Superior temporal gyrus (tissue), 1 donor: ENCODE measurements around the gene UPB1.
"Not testable (repeated sequence)": the region's sequence is repeated elsewhere in the genome, so short reads cannot be mapped to it uniquely, and the experiment has no call there.

ENCODE experiments used
- DNase-seq: peaks from one replicate; pipeline ENCODE4 v3.0.0-alpha.2; 2016; ENCODE audit errors: extremely low spot score

The UPB1 gene

GRCh38 chr22:24482575-24482974 lies 12.6 kb upstream of the UPB1 start:
- DNase-seq = no peak

- no peak for DNase-seq
These were observed 12.1 kb upstream of the UPB1 start for GRCh38 chr22:24482998-24483397.

GRCh38 chr22:24483976-24484545 lies 11.1 kb upstream of the UPB1 start:
- DNase-seq = no peak

GRCh38 chr22:24485170-24485569 lies 10.0 kb upstream of the UPB1 start:
- no peak for DNase-seq

- no peak for DNase-seq
These were observed 9.5 kb upstream of the UPB1 start for GRCh38 chr22:24485608-24486007.

GRCh38 chr22:24486501-24486921 lies 8.6 kb upstream of the UPB1 start:
- DNase-seq = no peak

GRCh38 chr22:24489011-24489410 lies 6.1 kb upstream of the UPB1 start:
- no peak for DNase-seq

GRCh38 chr22:24489434-24489833 lies 5.7 kb upstream of the UPB1 start:
- not testable (repeated sequence) for DNase-seq

GRCh38 chr22:24492391-24492790 lies 2.7 kb upstream of the UPB1 start:
- no peak for DNase-seq

- DNase-seq = no peak
These were observed 985 bp upstream of the UPB1 start for GRCh38 chr22:24494167-24494527.

GRCh38 chr22:24495365-24495675 lies 188 bp downstream of the UPB1 start:
- DNase-seq = no peak

- DNase-seq = no peak
These were observed 1.1 kb downstream of the UPB1 start for GRCh38 chr22:24496234-24496633.

GRCh38 chr22:24496661-24497060 lies 1.5 kb downstream of the UPB1 start:
- DNase-seq = no peak

GRCh38 chr22:24497841-24498258 lies 2.7 kb downstream of the UPB1 start:
- no peak for DNase-seq

GRCh38 chr22:24498824-24499223 lies 3.7 kb downstream of the UPB1 start:
- DNase-seq = no peak

GRCh38 chr22:24499706-24500276 lies 4.7 kb downstream of the UPB1 start:
- DNase-seq = no peak

- no peak for DNase-seq
These were observed 5.2 kb downstream of the UPB1 start for GRCh38 chr22:24500277-24500820.

- DNase-seq = no peak
These were observed 6.3 kb downstream of the UPB1 start for GRCh38 chr22:24501301-24502005.

GRCh38 chr22:24502034-24502433 lies 6.9 kb downstream of the UPB1 start:
- no peak for DNase-seq

GRCh38 chr22:24502541-24502940 lies 7.4 kb downstream of the UPB1 start:
- no peak for DNase-seq

GRCh38 chr22:24503137-24503842 lies 8.2 kb downstream of the UPB1 start:
- DNase-seq = peak; percentile 22

- DNase-seq = no peak
These were observed 8.8 kb downstream of the UPB1 start for GRCh38 chr22:24503843-24504338.
